K562 (cell line): ENCODE data around the gene KRT33B. TPM values are rescaled to one million over a fixed set of nuclear protein-coding genes. Genes with fewer than 3 reads are reported as not detected.

Source experiments
- ATAC-seq: fragments of 200-7000 bp; cut with Tn5 transposase; 3 replicates; pipeline ENCODE4 v1.9.1; 2020; ENCODE audit warnings: moderate library complexity
- BruUV-seq: library from RNA; stranded (reverse); fragments of 400-500 nt; replicated peaks from 2 replicates; lab custom pipeline; 2021; lab: Mats Ljungman, UMichigan
- CTCF ChIA-PET: fragments of 300-600 bp; formaldehyde crosslinking; extraction: SDS; loops from one replicate; lab custom pipeline; 2021; ENCODE audit warnings: low intra/inter-chr PET ratio; lab: Yijun Ruan, JAX
- POLR2A ChIA-PET: fragments of 300-600, 350-650 bp; sonication (Branson Sonifier 250); formaldehyde crosslinking; extraction: SDS; loops from one replicate; lab custom pipeline; 2021; ENCODE audit warnings: antibody characterized with exemption, inconsistent platforms; lab: Yijun Ruan, JAX
- DNase-seq, 4 experiments: peaks; one replicate each; pipeline versions ENCODE4 v3.0.0 to v3.0.0-alpha.2; 2011 to 2018; ENCODE audit warnings: low spot score in 3 of 4, mixed read lengths in 3 of 4; ENCODE audit errors: extremely low read depth in 1 of 4
- FAIRE-seq: peaks from 2 replicates; lab custom pipeline; 2011; peaks lifted over from hg19 to GRCh38; lab: Jason Lieb, UNC
- H2AFZ ChIP-seq: 2 replicates; pipeline ENCODE4 v1.6.0; 2011; ENCODE audit warnings: low read depth, low read length, control low read depth, inconsistent platforms
- H3K27ac ChIP-seq: fragments of 200-600 bp; 3 replicates; pipeline ENCODE4 v1.8.0; 2011; ENCODE audit warnings: low read depth, mild to moderate bottlenecking, control low read depth, inconsistent platforms, low read length, moderate library complexity, mixed read lengths; ENCODE audit errors: extremely low read depth
- H3K27me3 ChIP-seq, 2 experiments: fragments of 300-600 bp in 1 of 2; 2 replicates in 1 of 2; 3 replicates in 1 of 2; pipeline versions ENCODE4 v1.6.0 to v1.8.0; 2011; ENCODE audit warnings: inconsistent platforms in 2 of 2, low read length in 2 of 2, mild to moderate bottlenecking in 1 of 2, mixed read lengths in 1 of 2, moderate library complexity in 1 of 2; ENCODE audit not compliant: control insufficient read depth in 2 of 2, insufficient read depth in 2 of 2
- H3K36me3 ChIP-seq: fragments of 300-600 bp; 3 replicates; pipeline ENCODE4 v1.8.0; 2011; ENCODE audit warnings: mild to moderate bottlenecking, low read length, inconsistent platforms; ENCODE audit not compliant: control insufficient read depth, insufficient read depth
- H3K4me1 ChIP-seq, 2 experiments: fragments of 200-600 bp in 1 of 2; replicated peaks in 1 of 2; 2 replicates in 1 of 2; 3 replicates in 1 of 2; pipeline versions ENCODE4 v1.5.1 to v1.8.0; 2011; ENCODE audit warnings: inconsistent platforms in 2 of 2, low read length in 2 of 2, mild to moderate bottlenecking in 1 of 2, mixed read lengths in 1 of 2, moderate library complexity in 1 of 2; ENCODE audit not compliant: control insufficient read depth in 2 of 2, insufficient read depth in 2 of 2
- H3K4me2 ChIP-seq: 2 replicates; pipeline ENCODE4 v1.6.1; 2011; ENCODE audit warnings: low read length, control low read depth, inconsistent platforms, mixed read lengths; ENCODE audit not compliant: insufficient read depth
- H3K4me3 ChIP-seq: fragments of 200-600 bp; sonication (generic), shearing (Covaris generic); 2 replicates; pipeline ENCODE4 v1.5.1; 2016; ENCODE audit warnings: control low read depth, inconsistent platforms
- H3K79me2 ChIP-seq: fragments of 200-600 bp; 3 replicates; pipeline ENCODE4 v1.8.0; 2011; ENCODE audit warnings: low read length, inconsistent platforms; ENCODE audit not compliant: control insufficient read depth, insufficient read depth
- H3K9ac ChIP-seq, 2 experiments: 2 replicates each; pipeline versions ENCODE4 v1.6.0 to v1.6.1; 2011; ENCODE audit warnings: low read depth in 2 of 2, low read length in 2 of 2, control low read depth in 1 of 2, inconsistent platforms in 1 of 2, mild to moderate bottlenecking in 1 of 2, mixed read lengths in 1 of 2; ENCODE audit not compliant: insufficient read depth in 1 of 2
- H3K9me1 ChIP-seq: one replicate; pipeline ENCODE4 v1.6.0; 2011; ENCODE audit warnings: inconsistent platforms, mild to moderate bottlenecking, low read length, moderate library complexity; ENCODE audit not compliant: control insufficient read depth, insufficient read depth
- H3K9me3 ChIP-seq: replicated peaks from 2 replicates; pipeline ENCODE4 v1.5.1; 2011; ENCODE audit warnings: low read depth, low read length, inconsistent platforms; ENCODE audit not compliant: control insufficient read depth, insufficient read depth
- H4K20me1 ChIP-seq: replicated peaks from 2 replicates; pipeline ENCODE4 v1.6.1; 2011; ENCODE audit warnings: low read length, inconsistent platforms, mixed read lengths; ENCODE audit not compliant: control insufficient read depth, insufficient read depth
- BCL6 ChIP-seq: fragments of 250-450 bp; sonication (Bioruptor Pico); IDR thresholded peaks from 2 replicates; pipeline ENCODE4 v1.4.0; 2020
- POLR2H ChIP-seq: IDR thresholded peaks from 2 replicates; pipeline ENCODE4 v1.6.1; 2016; ENCODE audit warnings: missing genetic modification characterization, low read depth, mild to moderate bottlenecking, control low read depth, missing compliant biosample characterization, moderate library complexity
- RAD21 ChIP-seq, 2 experiments: fragments of 250-450 bp in 1 of 2; fragments of 450-650 bp in 1 of 2; sonication (Bioruptor Pico) in 1 of 2; formaldehyde crosslinking in 1 of 2; IDR thresholded peaks in 1 of 2; conservative IDR thresholded peaks in 1 of 2; 2 replicates each; pipeline versions ENCODE4 v1.4.0 to v1.8.0; 2020 to 2022; ENCODE audit warnings: mild to moderate bottlenecking in 2 of 2, moderate library complexity in 1 of 2
- RCOR1 ChIP-seq, 2 experiments: IDR thresholded peaks; 2 replicates each; pipeline ENCODE4 v1.6.1; 2012; ENCODE audit warnings: low read depth in 2 of 2, low read length in 2 of 2, borderline replicate concordance in 1 of 2, improper control_type of control experiment in 1 of 2
- REST ChIP-seq, 2 experiments: fragments of 450-650 bp; formaldehyde crosslinking in 1 of 2; IDR thresholded peaks; 2 replicates each; pipeline versions ENCODE4 v1.4.0 to v1.6.1; 2014 to 2020; ENCODE audit warnings: mild to moderate bottlenecking in 2 of 2, borderline replicate concordance in 1 of 2, low read depth in 1 of 2
- ZFP91 ChIP-seq: sonication (generic); formaldehyde crosslinking; IDR thresholded peaks from 2 replicates; pipeline ENCODE4 v1.8.0; 2022; ENCODE audit warnings: mild to moderate bottlenecking, missing genetic modification reagents
- ZNF586 ChIP-seq: fragments of 450-650 bp; formaldehyde crosslinking; conservative IDR thresholded peaks from 2 replicates; pipeline ENCODE4 v1.4.0; 2020; ENCODE audit warnings: mild to moderate bottlenecking, moderate library complexity
- ZNF764 ChIP-seq: fragments of 250-450 bp; sonication (Bioruptor Pico); IDR thresholded peaks from 2 replicates; pipeline ENCODE4 v1.4.0; 2020; ENCODE audit warnings: low read depth, mild to moderate bottlenecking, moderate library complexity
- WGBS: fragments of 100-300 bp; shearing (Covaris generic); methylation state at CpG from one replicate; pipeline ENCODE4 v1.1.6; 2016; ENCODE audit warnings: low coverage, mixed read lengths; ENCODE audit not compliant: insufficient coverage; ENCODE audit errors: missing lambda C conversion rate; 5-methylcytosine and 5-hydroxymethylcytosine counted together
- in situ Hi-C: fragments of 300-500 bp; cut with MboI; formaldehyde crosslinking; loops from 4 replicates; pipeline ENCODE4 v1.15.0; 2018; ENCODE audit warnings: inconsistent platforms, mixed read lengths
- intact Hi-C: fragments of 100-400 bp; cut with micrococcal nuclease; formaldehyde crosslinking; loops from 2 replicates; pipeline ENCODE4 v1.14.2; 2022
- polyA plus RNA-seq, 8 experiments: library from polyadenylated mRNA; depleted of rRNA in 4 of 8; stranded (reverse) in 5 of 8; unstranded in 3 of 8; fragments of >200 nt; fragmentation: Nextera tagmentation in 2 of 8; fragmentation: Illumina TruSeq in 1 of 8; extraction: Ambion mirVana in 2 of 8; extraction: Trizol in 1 of 8; gene quantifications; 2 replicates each; pipeline versions ENCODE4 v1.2.1 to v1.2.3, GENCODE V29; 2011 to 2014; ENCODE audit warnings: inconsistent platforms in 1 of 8, missing spikeins in 1 of 8
- total RNA-seq, 7 experiments: library from RNA; depleted of rRNA in 6 of 7; stranded (reverse); fragments of >200 nt in 6 of 7; fragmentation: Illumina TruSeq in 2 of 7; extraction: Trizol in 2 of 7; gene quantifications; 2 replicates each; pipeline versions ENCODE4 v1.2.1 to v1.2.3, GENCODE V29; 2011 to 2021; ENCODE audit warnings: low replicate concordance in 1 of 7

Gene KRT33B
- total and polyA plus RNA-seq, 9 of the 15 experiments (the other 6 are each of a cell fraction or from before 2014, with no cell fraction given), result not detected

- no peak for TF ChIP-seq ZNF586
- no peak for TF ChIP-seq ZNF764
- no peak for TF ChIP-seq BCL6
- TF ChIP-seq RCOR1 (IDR thresholded peaks at IDR 0.05; ENCODE audit: borderline replicate concordance in 1 of 2, low read depth in 2 of 2, low read length in 2 of 2), result no peak
- no peak for TF ChIP-seq ZFP91 (CRISPR knock-in tag)
Observed at GRCh38 chr17:41325126-41325525, 44.5 kb downstream of the KRT33B start (continued).

- FAIRE-seq, result no peak
- no peaks in the 10 kb centered on the region for H3K4me1 ChIP-seq
- peak; percentile 66 for ATAC-seq
- TF ChIP-seq POLR2H (tag) (no peak), REST (IDR thresholded peaks at IDR 0.05; ENCODE audit: borderline replicate concordance) (peak; percentile 15; the same call in 1 of the 2 replicates), REST (CRISPR knock-in tag; IDR thresholded peaks at IDR 0.05; ENCODE audit: low read depth) (no peak), RAD21 (CRISPR knock-in tag; conservative IDR thresholded peaks at IDR 0.05 in 1 of 2, IDR thresholded peaks at IDR 0.05 in 1 of 2) (peak in 1 of 2 experiments; percentile 32; a peak in 2 of 4 replicates)
Observed at GRCh38 chr17:41324180-41325075, 45.2 kb downstream of the KRT33B start.

More at GRCh38 chr17:41324180-41325075, 45.2 kb downstream of the KRT33B start:
- no peak overlapping the region for H3K9ac ChIP-seq
- DNase-seq, result peak in 1 of 4 experiments; percentile 16
- intact Hi-C loops (loop anchor here (5.0 kb wide), 1 partner anchor 417 kb away; no protein-coding TSS in a partner anchor), in situ Hi-C loops (no loop called here)
- no peaks in the 10 kb centered on the region; a peak in 1 of 5 replicates for H3K27me3 ChIP-seq
- no peaks in the 10 kb centered on the region for H3K79me2 ChIP-seq
- H4K20me1 ChIP-seq, result no peaks in the 10 kb centered on the region; the same call in 1 of the 2 replicates
- ChIA-PET POLR2A (interaction anchor here (1.1 kb wide), 1 partner anchor 12 kb away, joined by 3 read pairs; no protein-coding TSS in a partner anchor), CTCF (interaction anchor here (1.0 kb wide), 1 partner anchor 224 kb away, joined by 3 read pairs; no protein-coding TSS in a partner anchor)
- WGBS, result 1% methylated on average over 16 of the region's 16 CpGs
- H3K4me2 ChIP-seq, result no peak overlapping the region
- H3K36me3 ChIP-seq, result no peaks in the 10 kb centered on the region
- H3K9me3 ChIP-seq, result no peaks in the 10 kb centered on the region
- H2AFZ ChIP-seq, result no peak overlapping the region
- BruUV-seq, result no TSS peak
- H3K27ac ChIP-seq, result no peak overlapping the region
- H3K4me3 ChIP-seq, result no peak overlapping the region
- no peaks in the 10 kb centered on the region for H3K9me1 ChIP-seq
